DND-41 (cell line): ENCODE results near the gene MYH9.

Source experiments
- ATAC-seq: fragments of 200-7000 bp; cut with Tn5 transposase; 3 replicates; pipeline ENCODE4 v1.9.1; 2021; ENCODE audit warnings: low read depth; ENCODE audit not compliant: insufficient read depth
- DNase-seq: peaks from one replicate; pipeline ENCODE4 v3.0.0-alpha.2; 2020
- H2AFZ ChIP-seq: 2 replicates; pipeline ENCODE4 v1.6.0; 2012; ENCODE audit warnings: low read depth, low read length
- H3K27ac ChIP-seq: 2 replicates; pipeline ENCODE4 v1.5.1; 2012; ENCODE audit warnings: low read length, inconsistent platforms
- H3K27me3 ChIP-seq: fragments of 200-600 bp; sonication (generic); 2 replicates; pipeline ENCODE4 v1.6.0; 2012; ENCODE audit warnings: low read length, mild to moderate bottlenecking, inconsistent platforms; ENCODE audit not compliant: insufficient read depth, poor library complexity
- H3K36me3 ChIP-seq: 2 replicates; pipeline ENCODE4 v1.5.1; 2012; ENCODE audit warnings: low read length, inconsistent platforms; ENCODE audit not compliant: insufficient read depth
- H3K4me1 ChIP-seq: 2 replicates; pipeline ENCODE4 v1.5.1; 2012; ENCODE audit warnings: mild to moderate bottlenecking, low read length; ENCODE audit not compliant: insufficient read depth
- H3K4me2 ChIP-seq: 2 replicates; pipeline ENCODE4 v1.6.0; 2012; ENCODE audit warnings: mild to moderate bottlenecking, moderate library complexity, low read length, inconsistent platforms; ENCODE audit not compliant: insufficient read depth
- H3K4me3 ChIP-seq, 2 experiments: fragments of 200-600 bp in 1 of 2; shearing (Covaris generic) in 1 of 2; 2 replicates each; pipeline ENCODE4 v1.5.1; 2012 to 2016; ENCODE audit warnings: inconsistent platforms in 2 of 2, low read length in 2 of 2, mild to moderate bottlenecking in 2 of 2, low read depth in 1 of 2, moderate library complexity in 1 of 2
- H3K79me2 ChIP-seq: 2 replicates; pipeline ENCODE4 v1.6.0; 2012; ENCODE audit warnings: low read length, inconsistent platforms; ENCODE audit not compliant: insufficient read depth
- H3K9ac ChIP-seq: 2 replicates; pipeline ENCODE4 v1.6.0; 2012; ENCODE audit warnings: low read depth, mild to moderate bottlenecking, inconsistent platforms, low read length, moderate library complexity
- H3K9me3 ChIP-seq: 2 replicates; pipeline ENCODE4 v1.5.1; 2012; ENCODE audit warnings: low read length, moderate library complexity, mild to moderate bottlenecking, inconsistent platforms; ENCODE audit not compliant: insufficient read depth, severe bottlenecking
- H4K20me1 ChIP-seq: 2 replicates; pipeline ENCODE4 v1.6.0; 2012; ENCODE audit warnings: low read length; ENCODE audit not compliant: insufficient read depth
- EZH2 ChIP-seq: IDR thresholded peaks from 3 replicates; pipeline ENCODE4 v1.6.1; 2012; ENCODE audit warnings: borderline replicate concordance, low read depth, mild to moderate bottlenecking, moderate library complexity, low read length, inconsistent platforms; ENCODE audit not compliant: severe bottlenecking
- TF ChIP-seq, protein P1 (sequence below): IDR thresholded peaks from 2 replicates; pipeline ENCODE4 v1.5.1; 2012; ENCODE audit warnings: borderline replicate concordance, low read length, moderate library complexity, mild to moderate bottlenecking; ENCODE audit not compliant: poor library complexity, severe bottlenecking; ENCODE audit errors: extremely low read depth

The MYH9 gene

GRCh38 chr22:36347094-36347493 lies 40.7 kb downstream of the MYH9 start:
- Histone ChIP-seq H3K36me3 (peaks cover 60% of the 10 kb centered on the region), H2AFZ (no peak overlapping the region), H3K4me2 (no peak overlapping the region), H3K4me1 (no peaks in the 10 kb centered on the region; the same call in 1 of the 2 replicates), H3K9ac (no peak overlapping the region), H3K27ac (no peak overlapping the region), H3K9me3 (no peaks in the 10 kb centered on the region), H4K20me1 (peaks cover 75% of the 10 kb centered on the region), H3K27me3 (no peaks in the 10 kb centered on the region), H3K4me3 (no peak overlapping the region), H3K79me2 (peaks cover 93% of the 10 kb centered on the region)
- ATAC-seq = no peak
- no peak for DNase-seq
- no peak for TF ChIP-seq EZH2
- TF ChIP-seq, protein P1, sequence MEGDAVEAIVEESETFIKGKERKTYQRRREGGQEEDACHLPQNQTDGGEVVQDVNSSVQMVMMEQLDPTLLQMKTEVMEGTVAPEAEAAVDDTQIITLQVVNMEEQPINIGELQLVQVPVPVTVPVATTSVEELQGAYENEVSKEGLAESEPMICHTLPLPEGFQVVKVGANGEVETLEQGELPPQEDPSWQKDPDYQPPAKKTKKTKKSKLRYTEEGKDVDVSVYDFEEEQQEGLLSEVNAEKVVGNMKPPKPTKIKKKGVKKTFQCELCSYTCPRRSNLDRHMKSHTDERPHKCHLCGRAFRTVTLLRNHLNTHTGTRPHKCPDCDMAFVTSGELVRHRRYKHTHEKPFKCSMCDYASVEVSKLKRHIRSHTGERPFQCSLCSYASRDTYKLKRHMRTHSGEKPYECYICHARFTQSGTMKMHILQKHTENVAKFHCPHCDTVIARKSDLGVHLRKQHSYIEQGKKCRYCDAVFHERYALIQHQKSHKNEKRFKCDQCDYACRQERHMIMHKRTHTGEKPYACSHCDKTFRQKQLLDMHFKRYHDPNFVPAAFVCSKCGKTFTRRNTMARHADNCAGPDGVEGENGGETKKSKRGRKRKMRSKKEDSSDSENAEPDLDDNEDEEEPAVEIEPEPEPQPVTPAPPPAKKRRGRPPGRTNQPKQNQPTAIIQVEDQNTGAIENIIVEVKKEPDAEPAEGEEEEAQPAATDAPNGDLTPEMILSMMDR = no peak

GRCh38 chr22:36344106-36344827 lies 43.5 kb downstream of the MYH9 start:
- ATAC-seq (peak; percentile 44; the same call in 1 of the 3 replicates), DNase-seq (no peak)
- Histone ChIP-seq H3K9ac (no peak overlapping the region), H2AFZ (no peak overlapping the region), H3K27me3 (no peaks in the 10 kb centered on the region), H3K36me3 (peaks cover 88% of the 10 kb centered on the region), H3K27ac (0 out of 2 replicates have a peak overlapping the region, but pooled peaks have one; percentile 18), H4K20me1 (peaks cover 60% of the 10 kb centered on the region), H3K4me3 (no peak overlapping the region), H3K79me2 (peaks cover 81% of the 10 kb centered on the region), H3K9me3 (no peaks in the 10 kb centered on the region), H3K4me1 (no peaks in the 10 kb centered on the region; the same call in 1 of the 2 replicates), H3K4me2 (no peak overlapping the region)
- TF ChIP-seq, protein P1 = no peak
- TF ChIP-seq EZH2 = no peak

DNA sequence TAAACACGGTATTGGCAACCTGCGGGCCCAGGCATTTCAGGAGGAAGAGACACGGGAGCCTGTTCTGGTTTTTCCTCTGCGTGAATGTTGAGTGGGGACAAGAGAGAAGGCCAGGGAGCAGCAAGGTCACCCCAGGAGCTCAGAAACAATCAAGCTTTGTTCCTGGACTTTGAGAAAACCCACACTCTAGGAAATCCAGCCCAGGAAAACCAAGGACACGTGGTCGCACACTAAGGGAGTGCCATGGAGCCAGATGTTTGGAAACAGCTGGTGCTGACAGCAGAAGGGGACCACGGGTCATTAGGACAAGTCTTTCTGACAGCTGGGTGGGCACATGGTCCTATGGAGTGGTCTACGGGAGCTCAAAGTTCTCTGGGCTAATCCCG lies 44.1 kb downstream of the MYH9 start:
- Histone ChIP-seq H4K20me1 (peaks cover 54% of the 10 kb centered on the region), H3K4me3 (no peak overlapping the region), H3K27me3 (no peaks in the 10 kb centered on the region), H3K4me1 (no peaks in the 10 kb centered on the region; the same call in 1 of the 2 replicates), H3K36me3 (peaks cover 88% of the 10 kb centered on the region), H3K9me3 (no peaks in the 10 kb centered on the region), H2AFZ (no peak overlapping the region), H3K4me2 (no peak overlapping the region), H3K79me2 (peaks cover 80% of the 10 kb centered on the region), H3K27ac (0 out of 2 replicates have a peak overlapping the region, but pooled peaks have one; percentile 18), H3K9ac (no peak overlapping the region)
- ATAC-seq (no peak), DNase-seq (no peak)
- TF ChIP-seq EZH2 = no peak
- TF ChIP-seq, protein P1 = no peak
